ENCODE data around the gene PCGF2.
"Not testable (repeated sequence)": the region's sequence is repeated elsewhere in the genome, so short reads cannot be mapped to it uniquely, and the experiment has no call there.

The PCGF2 gene

DNA sequence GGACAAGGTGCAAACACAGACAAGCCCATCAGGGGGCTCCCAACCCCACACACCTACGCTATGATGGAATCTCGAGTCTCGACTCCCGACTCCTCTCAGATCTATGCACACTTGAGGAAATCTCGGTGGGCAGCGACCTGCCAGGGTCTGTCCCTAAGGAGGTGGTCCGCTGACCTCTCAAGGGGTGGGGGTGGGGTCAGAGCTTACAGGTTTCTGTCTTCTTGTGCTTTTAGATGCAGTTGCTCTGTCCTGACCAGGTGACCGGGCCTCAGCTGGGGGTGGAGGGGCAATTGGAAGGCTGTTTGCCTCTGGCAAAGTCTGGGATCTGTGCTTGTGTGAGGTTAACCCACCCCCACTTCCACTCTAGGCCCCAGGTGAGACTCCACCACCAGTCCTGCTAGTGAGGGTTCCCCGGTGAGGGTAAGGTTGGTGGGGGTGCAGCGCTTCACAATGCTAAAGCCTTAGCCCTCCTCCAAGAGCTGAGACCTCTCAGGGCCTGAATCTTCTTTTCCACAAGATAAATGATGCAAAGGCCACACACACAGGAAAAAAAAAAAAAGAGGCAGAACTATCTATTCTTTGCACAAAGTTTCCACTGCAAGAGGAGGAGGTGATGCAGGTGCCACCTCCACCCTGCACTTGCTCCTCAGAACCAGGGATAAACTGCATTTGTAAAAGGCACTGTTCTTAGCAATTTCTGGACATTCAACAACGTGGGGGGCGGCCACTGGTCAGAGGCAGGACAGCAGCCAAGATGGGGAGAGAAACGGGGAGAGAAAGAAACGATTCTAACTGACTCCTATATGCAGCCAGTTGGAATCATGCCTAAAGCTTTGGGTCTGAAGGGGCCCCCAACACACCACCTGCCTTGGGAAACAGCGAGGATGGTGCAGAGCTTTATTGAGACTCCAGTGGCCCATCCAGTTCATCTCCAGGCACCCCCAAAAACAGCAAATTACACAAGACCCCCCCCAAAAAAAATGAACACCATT, 13.9 kb downstream of the PCGF2 start:
- Mint-ChIP-seq H3K36me3 (ENCODE audit: low read depth) (peaks cover 45% of the 10 kb centered on the region), H3K4me1 (ENCODE audit: low read depth) (peaks cover 48% of the 10 kb centered on the region), H3K27me3 (peaks cover 1% of the 10 kb centered on the region), H3K4me3 (peak overlapping the region; percentile 28), H3K9me3 (no peaks in the 10 kb centered on the region), H3K27ac (peak overlapping the region; percentile 91)
- no peak for DNase-seq

GRCh38 chr17:38733282-38733981, 14.7 kb downstream of the PCGF2 start:
- peak overlapping the region; percentile 91 for H3K27ac Mint-ChIP-seq
- H3K36me3 Mint-ChIP-seq (ENCODE audit: low read depth) = peaks cover 53% of the 10 kb centered on the region
- H3K9me3 Mint-ChIP-seq = no peaks in the 10 kb centered on the region
- peak overlapping the region; percentile 89 for H3K4me3 Mint-ChIP-seq
- no peak for DNase-seq
- no peaks in the 10 kb centered on the region for H3K27me3 Mint-ChIP-seq
- peaks cover 57% of the 10 kb centered on the region for H3K4me1 Mint-ChIP-seq (ENCODE audit: low read depth)

- DNase-seq = no peak
- H3K4me3 Mint-ChIP-seq = peak overlapping the region; percentile 89
- no peaks in the 10 kb centered on the region for H3K27me3 Mint-ChIP-seq
- peaks cover 65% of the 10 kb centered on the region for H3K4me1 Mint-ChIP-seq (ENCODE audit: low read depth)
- H3K9me3 Mint-ChIP-seq = peaks cover 5% of the 10 kb centered on the region
- H3K36me3 Mint-ChIP-seq (ENCODE audit: low read depth) = peaks cover 61% of the 10 kb centered on the region
- H3K27ac Mint-ChIP-seq = peak overlapping the region; percentile 91
Measured at GRCh38 chr17:38732376-38733281, 15.5 kb downstream of the PCGF2 start.

DNA sequence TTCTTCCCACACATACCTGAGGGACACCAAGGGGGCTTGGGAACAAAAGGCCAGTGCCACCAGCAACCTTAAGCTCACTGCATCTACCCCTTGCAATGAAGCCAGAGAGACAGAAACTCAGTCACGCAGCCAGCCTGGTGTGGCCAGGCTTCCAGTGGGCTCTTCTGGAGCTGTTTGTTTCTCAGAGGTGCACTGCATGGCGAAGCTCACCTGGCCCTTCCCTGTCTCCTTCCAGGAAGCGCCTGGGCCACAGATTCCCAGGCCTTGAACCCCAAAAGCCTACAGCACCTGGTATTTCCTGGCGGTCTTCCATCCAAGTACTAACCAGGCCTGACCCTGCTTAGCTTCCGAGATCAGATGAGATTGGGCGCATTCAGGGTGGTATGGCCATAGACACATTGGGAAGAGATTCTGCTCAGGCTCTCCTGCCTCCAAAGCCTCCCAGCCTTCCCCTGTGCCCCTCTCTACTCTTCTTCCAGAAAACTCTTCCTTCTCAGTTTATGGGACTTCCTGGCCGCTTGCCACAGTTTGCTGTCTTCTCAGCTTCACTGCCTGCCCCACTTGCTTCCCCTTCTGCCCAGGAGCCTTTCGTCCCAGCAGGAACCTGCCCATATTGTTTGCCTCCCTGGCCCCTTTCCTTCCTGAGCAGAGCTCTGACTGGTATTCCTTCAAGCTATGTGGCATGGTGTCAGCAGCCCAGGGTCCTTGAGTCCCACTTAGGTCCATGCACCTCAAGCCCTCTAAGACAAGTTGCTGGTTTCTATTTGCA, 16.4 kb downstream of the PCGF2 start:
- DNase-seq = no peak
- peaks cover 74% of the 10 kb centered on the region for H3K4me1 Mint-ChIP-seq (ENCODE audit: low read depth)
- H3K27ac Mint-ChIP-seq = peak overlapping the region; percentile 91
- H3K4me3 Mint-ChIP-seq = peak overlapping the region; percentile 89
- peaks cover 69% of the 10 kb centered on the region for H3K36me3 Mint-ChIP-seq (ENCODE audit: low read depth)
- H3K27me3 Mint-ChIP-seq = no peaks in the 10 kb centered on the region
- H3K9me3 Mint-ChIP-seq = peaks cover 5% of the 10 kb centered on the region

DNA sequence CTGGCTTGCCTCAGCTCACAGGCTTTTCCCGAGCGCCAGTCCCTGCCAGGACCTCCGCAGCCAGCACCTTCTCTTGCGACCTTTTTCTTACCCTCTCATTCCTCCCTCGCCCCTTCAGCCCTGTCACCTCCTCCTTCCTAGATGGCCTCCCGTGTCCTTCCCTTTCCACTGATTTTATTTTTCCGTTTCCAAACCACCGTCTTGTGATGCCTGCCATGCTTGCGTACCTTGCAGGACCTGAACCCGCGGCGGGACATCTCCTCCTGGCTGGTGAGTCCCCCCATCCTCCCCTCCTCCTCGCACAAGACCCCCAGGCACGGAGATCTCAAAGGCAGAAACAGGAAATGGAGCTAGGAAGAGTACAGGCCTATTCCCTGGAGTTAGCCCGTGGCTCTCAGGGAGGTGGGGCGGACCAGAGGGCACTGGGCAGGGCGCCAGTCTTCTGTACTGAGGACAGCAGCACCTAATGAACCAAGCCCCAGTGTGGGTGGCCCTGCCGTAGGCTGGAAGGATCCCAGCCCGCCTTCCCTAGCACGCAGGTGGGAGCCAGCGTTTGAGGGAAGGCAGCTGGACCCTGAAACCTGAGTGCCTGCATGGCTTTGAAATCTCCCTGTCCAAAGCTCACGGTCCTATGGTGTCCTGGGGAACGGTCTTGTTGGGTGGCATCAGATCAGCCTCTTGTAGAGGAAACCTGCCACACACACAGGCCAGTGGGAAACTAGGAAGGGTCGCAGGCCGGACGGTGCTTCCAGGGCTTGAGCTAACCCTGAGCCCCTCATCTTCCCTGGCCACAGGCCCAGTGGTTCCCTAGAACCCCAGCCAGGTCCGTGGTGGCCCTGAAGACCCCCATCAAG, 17.4 kb downstream of the PCGF2 start:
- Mint-ChIP-seq H3K27me3 (no peaks in the 10 kb centered on the region), H3K27ac (peak overlapping the region; percentile 91), H3K4me3 (peak overlapping the region; percentile 89), H3K36me3 (ENCODE audit: low read depth) (peaks cover 74% of the 10 kb centered on the region), H3K4me1 (ENCODE audit: low read depth) (peaks cover 83% of the 10 kb centered on the region), H3K9me3 (peaks cover 5% of the 10 kb centered on the region)
- no peak for DNase-seq

GRCh38 chr17:38729886-38730525, 18.1 kb downstream of the PCGF2 start, which contains the start of gene CISD3:
Gene CISD3 (plus strand): TSS chr17:38730341. CDS start chr17:38730359, 18 bp downstream.
- Mint-ChIP-seq H3K4me1 (ENCODE audit: low read depth) (peaks cover 86% of the 10 kb centered on the region), H3K27ac (peak within 1 kb of the TSS; percentile 99), H3K36me3 (ENCODE audit: low read depth) (peaks cover 81% of the 10 kb centered on the region), H3K9me3 (peaks cover 5% of the 10 kb centered on the region), H3K4me3 (peak within 1 kb of the TSS; percentile 89), H3K27me3 (no peaks in the 10 kb centered on the region)
- peak; percentile 91 for DNase-seq

- DNase-seq = no peak
- peak overlapping the region; percentile 74 for H3K4me3 Mint-ChIP-seq
- peaks cover 86% of the 10 kb centered on the region for H3K4me1 Mint-ChIP-seq (ENCODE audit: low read depth)
- peaks cover 5% of the 10 kb centered on the region for H3K9me3 Mint-ChIP-seq
- no peaks in the 10 kb centered on the region for H3K27me3 Mint-ChIP-seq
- peak overlapping the region; percentile 99 for H3K27ac Mint-ChIP-seq
- H3K36me3 Mint-ChIP-seq (ENCODE audit: low read depth) = peaks cover 86% of the 10 kb centered on the region
Measured at GRCh38 chr17:38729368-38729885, 18.7 kb downstream of the PCGF2 start.

DNA sequence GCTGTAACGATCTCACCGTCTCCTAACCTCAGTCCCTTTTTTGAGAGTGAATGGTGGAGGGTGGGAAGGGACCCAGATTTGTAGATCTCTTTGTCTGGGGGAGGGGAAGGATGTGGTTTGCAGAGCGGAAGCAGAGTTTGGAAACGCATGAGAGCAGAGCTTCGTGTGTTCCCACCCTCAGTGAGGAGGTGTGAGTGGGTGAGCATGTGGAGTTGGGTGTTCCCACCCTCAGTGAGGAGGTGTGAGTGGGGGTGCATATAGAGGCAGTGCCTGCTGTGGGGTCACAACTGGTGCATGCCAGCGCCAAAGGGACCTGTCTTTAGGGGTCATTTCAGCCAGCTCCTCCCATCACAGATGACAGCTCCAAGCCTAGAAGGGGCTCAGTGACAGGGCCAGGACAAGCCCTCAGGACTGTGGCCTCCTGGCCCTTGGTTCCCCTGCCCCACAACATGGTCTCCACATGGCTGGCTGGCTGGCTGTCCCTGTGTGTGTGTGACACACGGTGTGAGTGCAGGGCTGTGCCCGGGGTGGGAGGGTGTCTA, 19.8 kb downstream of the PCGF2 start:
- H3K27me3 Mint-ChIP-seq = no peaks in the 10 kb centered on the region
- peak overlapping the region; percentile 99 for H3K27ac Mint-ChIP-seq
- peak overlapping the region; percentile 74 for H3K4me3 Mint-ChIP-seq
- peak; percentile 69 for DNase-seq
- H3K36me3 Mint-ChIP-seq (ENCODE audit: low read depth) = peaks cover 83% of the 10 kb centered on the region
- peaks cover 5% of the 10 kb centered on the region for H3K9me3 Mint-ChIP-seq
- H3K4me1 Mint-ChIP-seq (ENCODE audit: low read depth) = peaks cover 82% of the 10 kb centered on the region

GRCh38 chr17:38727736-38728135, 20.4 kb downstream of the PCGF2 start:
- DNase-seq = peak; percentile 81
- Mint-ChIP-seq H3K4me1 (ENCODE audit: low read depth) (peaks cover 82% of the 10 kb centered on the region), H3K27ac (peak overlapping the region; percentile 99), H3K27me3 (no peaks in the 10 kb centered on the region), H3K36me3 (ENCODE audit: low read depth) (peaks cover 83% of the 10 kb centered on the region), H3K4me3 (peak overlapping the region; percentile 74), H3K9me3 (peaks cover 5% of the 10 kb centered on the region)

DNA sequence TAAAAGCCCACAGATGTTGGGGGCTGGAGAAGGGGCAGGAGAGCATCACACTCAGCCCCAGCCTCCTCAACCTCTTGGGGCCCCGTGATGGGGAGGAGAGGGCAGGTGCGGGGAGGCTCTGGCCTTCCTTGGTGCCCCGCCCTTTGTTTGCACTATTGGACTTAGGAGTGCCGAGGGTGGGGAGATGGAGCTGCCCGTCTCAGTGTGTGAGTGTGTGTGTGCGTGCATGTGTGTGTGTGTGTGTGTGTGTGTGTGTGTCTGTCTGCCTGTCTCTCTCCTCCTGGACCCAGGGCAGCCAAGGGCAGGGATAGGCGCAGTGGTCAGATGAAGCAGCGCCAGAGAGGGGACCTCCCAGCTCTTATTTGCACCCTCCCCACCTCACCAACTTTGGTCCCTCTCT, 22.0 kb downstream of the PCGF2 start:
- not testable (repeated sequence) for H3K9me3 Mint-ChIP-seq, H3K27me3 Mint-ChIP-seq, DNase-seq
- H3K4me1 Mint-ChIP-seq (ENCODE audit: low read depth) = peaks cover 73% of the 10 kb centered on the region
- peaks cover 77% of the 10 kb centered on the region for H3K36me3 Mint-ChIP-seq (ENCODE audit: low read depth)
- H3K27ac Mint-ChIP-seq = peak overlapping the region; percentile 92
- H3K4me3 Mint-ChIP-seq = peak overlapping the region; percentile 25

DNA sequence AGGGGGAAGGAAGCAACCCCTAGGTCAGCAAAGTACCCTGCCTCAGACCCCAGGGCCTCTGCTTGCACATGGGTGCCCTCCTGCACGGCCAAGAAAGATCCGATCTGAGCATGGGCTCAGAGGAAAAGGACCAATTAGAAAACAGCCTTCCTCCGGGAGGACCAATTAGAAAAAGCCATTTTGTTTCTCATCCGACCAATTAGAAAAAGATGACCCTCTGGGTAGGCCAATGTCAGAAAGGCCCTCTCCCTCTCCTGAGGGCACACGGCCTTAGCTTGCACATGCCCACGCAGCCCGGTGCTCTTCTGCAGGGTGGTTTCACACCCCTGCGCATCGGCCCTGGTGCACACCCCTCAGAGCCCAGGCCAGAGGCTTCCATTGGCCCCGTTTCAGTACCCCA, 23.1 kb downstream of the PCGF2 start:
- DNase-seq = no peak
- H3K27me3 Mint-ChIP-seq = no peaks in the 10 kb centered on the region
- H3K36me3 Mint-ChIP-seq (ENCODE audit: low read depth) = peaks cover 78% of the 10 kb centered on the region
- no peak overlapping the region for H3K4me3 Mint-ChIP-seq
- H3K4me1 Mint-ChIP-seq (ENCODE audit: low read depth) = peaks cover 74% of the 10 kb centered on the region
- peaks cover 5% of the 10 kb centered on the region for H3K9me3 Mint-ChIP-seq
- H3K27ac Mint-ChIP-seq = peak overlapping the region; percentile 81
